H1 (cell line): ENCODE data around the gene EPYC. TPM values are rescaled to one million over a fixed set of nuclear protein-coding genes. Genes with fewer than 3 reads are reported as not detected.
A peak's percentile ranks its signal among the peaks of the same experiment; 100 is the strongest.

Experiments used
- ATF2 ChIP-seq: IDR thresholded peaks from 2 replicates; pipeline ENCODE4 v1.6.1; 2012; ENCODE audit warnings: low read length, inconsistent platforms
- ATF3 ChIP-seq: IDR thresholded peaks from 2 replicates; pipeline ENCODE4 v1.6.1; 2011; ENCODE audit warnings: low read depth, mild to moderate bottlenecking, low read length; ENCODE audit not compliant: insufficient read depth
- CREB1 ChIP-seq: IDR thresholded peaks from 2 replicates; pipeline ENCODE4 v1.6.1; 2012; ENCODE audit warnings: inconsistent platforms
- EP300 ChIP-seq, 2 experiments: IDR thresholded peaks; 1 replicate in 1 of 2; 2 replicates in 1 of 2; pipeline ENCODE4 v1.6.1; 2011 to 2012; ENCODE audit warnings: low read depth in 2 of 2, low read length in 2 of 2, mild to moderate bottlenecking in 2 of 2, borderline replicate concordance in 1 of 2, inconsistent platforms in 1 of 2, moderate library complexity in 1 of 2
- HDAC2 ChIP-seq, 2 experiments: fragments of 300-600 bp in 1 of 2; sonication (generic) in 1 of 2; IDR thresholded peaks; 2 replicates each; pipeline ENCODE4 v1.6.1; 2011 to 2012; ENCODE audit warnings: low read depth in 2 of 2, low read length in 2 of 2, mild to moderate bottlenecking in 2 of 2, moderate library complexity in 2 of 2, borderline replicate concordance in 1 of 2, inconsistent platforms in 1 of 2
- POU5F1 ChIP-seq: IDR thresholded peaks from 2 replicates; pipeline ENCODE4 v1.6.1; 2011; ENCODE audit warnings: low read depth, mild to moderate bottlenecking, low read length, moderate library complexity
- polyA plus RNA-seq, 7 experiments: library from polyadenylated mRNA; depleted of rRNA in 3 of 7; stranded (reverse) in 5 of 7; unstranded in 2 of 7; fragments of >200 nt in 5 of 7; fragments of 200-250 nt in 2 of 7; gene quantifications; 1 replicate in 5 of 7; 2 replicates in 1 of 7; 4 replicates in 1 of 7; pipeline versions ENCODE4 v1.2.1 to v1.2.3, GENCODE V29; 2011 to 2013; ENCODE audit warnings: missing spikeins in 2 of 7, mixed read lengths in 2 of 7
- total RNA-seq: library from RNA; stranded (reverse); fragmentation: NEBNext Ultra II Directional; extraction: Animal tissue kit (Norgen Biotek cat#: 25700); gene quantifications from 2 replicates; pipeline ENCODE4 v1.2.1, GENCODE V29; 2021

The EPYC gene
- total and polyA plus RNA-seq, 2 of the 8 experiments (the other 6 are each of a cell fraction or from before 2014, with no cell fraction given): not detected

- TF ChIP-seq CREB1 (peak; percentile 61), HDAC2 (IDR thresholded peaks at IDR 0.05; ENCODE audit: borderline replicate concordance in 1 of 2, low read depth in 2 of 2, low read length in 2 of 2) (no peak), ATF3 (0 out of 2 replicates have a peak, but pooled peaks have one; percentile 1), ATF2 (no peak), POU5F1 (no peak), EP300 (IDR thresholded peaks at IDR 0.05; ENCODE audit: borderline replicate concordance in 1 of 2, low read depth in 2 of 2, low read length in 2 of 2) (no peak)
Measured at GRCh38 chr12:90953956-90954421, 50.8 kb downstream of the EPYC start (continued).
